Neuronal stem cell (in vitro differentiated cells): ENCODE measurements around the gene XK.

ENCODE experiments used
- DNase-seq: peaks from one replicate; pipeline ENCODE4 v3.0.0-alpha.2; 2013; ENCODE audit warnings: low spot score
- H2AFZ ChIP-seq: one replicate; pipeline ENCODE4 v1.6.1; 2013; ENCODE audit warnings: mild to moderate bottlenecking, low read length, inconsistent platforms
- H2AK5ac ChIP-seq: 2 replicates; pipeline ENCODE4 v1.6.1; 2013; ENCODE audit warnings: low read depth, mild to moderate bottlenecking, inconsistent platforms, low read length, moderate library complexity, mixed read lengths
- H2BK120ac ChIP-seq: 2 replicates; pipeline ENCODE4 v1.6.1; 2013; ENCODE audit warnings: low read depth, mild to moderate bottlenecking, inconsistent platforms, low read length, moderate library complexity, mixed read lengths
- H2BK12ac ChIP-seq: one replicate; pipeline ENCODE4 v1.6.1; 2013; ENCODE audit warnings: low read length, inconsistent platforms
- H2BK15ac ChIP-seq: 2 replicates; pipeline ENCODE4 v1.6.1; 2013; ENCODE audit warnings: mild to moderate bottlenecking, low read length, inconsistent platforms, mixed read lengths
- H2BK5ac ChIP-seq: one replicate; pipeline ENCODE4 v1.6.1; 2013; ENCODE audit warnings: inconsistent platforms, mild to moderate bottlenecking, low read length, moderate library complexity
- H3K14ac ChIP-seq: one replicate; pipeline ENCODE4 v1.6.1; 2013; ENCODE audit warnings: low read length, inconsistent platforms
- H3K18ac ChIP-seq: 2 replicates; pipeline ENCODE4 v1.6.1; 2013; ENCODE audit warnings: low read length, inconsistent platforms
- H3K23ac ChIP-seq: 2 replicates; pipeline ENCODE4 v1.6.1; 2013; ENCODE audit warnings: low read depth, mild to moderate bottlenecking, mixed read lengths, low read length, inconsistent platforms; ENCODE audit not compliant: poor library complexity
- H3K27ac ChIP-seq: replicated peaks from 3 replicates; pipeline ENCODE4 v1.5.1; 2013; ENCODE audit warnings: low read length, inconsistent platforms
- H3K27me3 ChIP-seq, 3 experiments: 2 replicates each; pipeline ENCODE4 v1.6.1; 2013; ENCODE audit warnings: low read length in 3 of 3, mild to moderate bottlenecking in 2 of 3, inconsistent platforms in 1 of 3, low read depth in 1 of 3, mixed read lengths in 1 of 3, moderate library complexity in 1 of 3; ENCODE audit not compliant: control insufficient read depth in 3 of 3, insufficient read depth in 3 of 3
- H3K36me3 ChIP-seq, 2 donors: replicated peaks in 1 of 2; 2 replicates each; pipeline ENCODE4 v1.6.1; 2013; ENCODE audit warnings: low read length in 2 of 2; ENCODE audit not compliant: control insufficient read depth in 2 of 2, insufficient read depth in 2 of 2
- H3K4ac ChIP-seq: 2 replicates; pipeline ENCODE4 v1.6.1; 2013; ENCODE audit warnings: inconsistent platforms, mild to moderate bottlenecking, low read length, moderate library complexity
- H3K4me1 ChIP-seq, 2 donors: 1 replicate in 1 of 2; 2 replicates in 1 of 2; pipeline ENCODE4 v1.6.1; 2013; ENCODE audit warnings: low read length in 2 of 2, low read depth in 1 of 2; ENCODE audit not compliant: control insufficient read depth in 2 of 2, insufficient read depth in 1 of 2
- H3K4me2 ChIP-seq: one replicate; pipeline ENCODE4 v1.6.1; 2013; ENCODE audit warnings: mild to moderate bottlenecking, low read length, inconsistent platforms; ENCODE audit not compliant: insufficient read depth, poor library complexity, severe bottlenecking
- H3K4me3 ChIP-seq, 2 donors: 2 replicates each; pipeline ENCODE4 v1.5.1; 2013; ENCODE audit warnings: low read length in 2 of 2, mild to moderate bottlenecking in 2 of 2, inconsistent platforms in 1 of 2, moderate library complexity in 1 of 2
- H3K79me1 ChIP-seq: one replicate; pipeline ENCODE4 v1.6.1; 2013; ENCODE audit warnings: low read depth, mild to moderate bottlenecking, inconsistent platforms, low read length, moderate library complexity
- H3K9ac ChIP-seq: one replicate; pipeline ENCODE4 v1.6.1; 2013; ENCODE audit warnings: mild to moderate bottlenecking, low read depth, low read length, inconsistent platforms; ENCODE audit not compliant: poor library complexity
- H3K9me3 ChIP-seq, 2 donors: replicated peaks in 1 of 2; 2 replicates each; pipeline versions ENCODE3 to v1.6.1; 2013; ENCODE audit warnings: low read length in 2 of 2, mild to moderate bottlenecking in 2 of 2, inconsistent platforms in 1 of 2, low read depth in 1 of 2, mixed read lengths in 1 of 2, moderate library complexity in 1 of 2; ENCODE audit not compliant: control insufficient read depth in 2 of 2, insufficient read depth in 1 of 2
- H4K8ac ChIP-seq: one replicate; pipeline ENCODE4 v1.6.1; 2013; ENCODE audit warnings: low read depth, mild to moderate bottlenecking, inconsistent platforms, low read length, moderate library complexity
- H4K91ac ChIP-seq: one replicate; pipeline ENCODE4 v1.6.1; 2013; ENCODE audit warnings: low read length, low read depth, mild to moderate bottlenecking, inconsistent platforms; ENCODE audit not compliant: poor library complexity
- WGBS, 2 donors: extraction: QIAGEN DNeasy Blood & Tissue Kit; methylation state at CpG; one replicate each; pipeline ENCODE4 v1.1.7; 2013; ENCODE audit warnings: missing lambda C conversion rate in 2 of 2, mixed read lengths in 1 of 2; ENCODE audit not compliant: insufficient read length in 2 of 2, insufficient replicate concordance in 1 of 2; ENCODE audit errors: extremely low coverage in 2 of 2; 5-methylcytosine and 5-hydroxymethylcytosine counted together

XK gene

GRCh38 chrX:37781081-37781480 is 95.5 kb downstream of the XK start:
- Histone ChIP-seq H2BK5ac (no peak overlapping the region), H3K14ac (no peak overlapping the region), H3K4ac (no peak overlapping the region), H3K9me3 (no peaks in the 10 kb centered on the region), H3K4me2 (no peak overlapping the region), H2BK15ac (no peak overlapping the region), H3K23ac (no peak overlapping the region), H4K91ac (no peak overlapping the region), H3K18ac (no peak overlapping the region), H2AK5ac (no peak overlapping the region), H3K4me3 (no peak overlapping the region), H2AFZ (no peak overlapping the region), H2BK120ac (no peak overlapping the region), H3K36me3 (no peaks in the 10 kb centered on the region), H2BK12ac (no peak overlapping the region), H3K27me3 (no peaks in the 10 kb centered on the region), H4K8ac (no peak overlapping the region), H3K79me1 (no peaks in the 10 kb centered on the region), H3K4me1 (no peaks in the 10 kb centered on the region), H3K9ac (no peak overlapping the region), H3K27ac (no peak overlapping the region)
- DNase-seq: no peak
- WGBS, 2 donors: no CpG with 5 or more reads among the region's 4 CpGs
